Gastrocnemius medialis (tissue), 4 donors: ENCODE results near the gene SUCLA2.

Source experiments
- CTCF ChIP-seq, 5 experiments: fragments of 450-650 bp in 3 of 5; fragments of 200-600 bp in 2 of 5; sonication (generic) in 2 of 5; IDR thresholded peaks in 4 of 5; conservative IDR thresholded peaks in 1 of 5; 1 replicate in 4 of 5; 2 replicates in 1 of 5; pipeline ENCODE4 v1.5.1; 2016 to 2019; ENCODE audit warnings: antibody characterized with exemption in 5 of 5, mild to moderate bottlenecking in 3 of 5, moderate library complexity in 3 of 5
- POLR2A ChIP-seq, 2 donors: fragments of 450-650 bp; IDR thresholded peaks; one replicate each; pipeline ENCODE4 v1.6.1; 2017; ENCODE audit warnings: antibody characterized with exemption in 2 of 2, mild to moderate bottlenecking in 2 of 2, moderate library complexity in 2 of 2

- TF ChIP-seq POLR2A (IDR thresholded peaks at IDR 0.05) (no peak), CTCF (IDR thresholded peaks at IDR 0.05 in 4 of 5, conservative IDR thresholded peaks at IDR 0.05 in 1 of 5) (no peak)
Observed at GRCh38 chr13:47898080-47898479, 103.0 kb downstream of the SUCLA2 start.
